Measurements from ENCODE around the gene OXT. TPM values are rescaled to one million over a fixed set of nuclear protein-coding genes. Genes with fewer than 3 reads are reported as not detected.

OXT gene
- total and polyA plus RNA-seq, 2 donors (not counting 3 experiments of a cell fraction or from before 2014, with no cell fraction given) = not detected

GRCh38 chr20:3106185-3106584 lies 34.8 kb downstream of the OXT start:
- intact Hi-C loops (cut with micrococcal nuclease) (no loop called here), dilution Hi-C loops (cut with MboI; ENCODE audit: extremely low pct_ligation_motif_present, low sequenced_read_pairs) (no loop called here)
- no peaks in the 10 kb centered on the region for H4K20me1 ChIP-seq (replicated peaks; ENCODE audit: control insufficient read depth, extremely low read depth, insufficient read depth, low read length)

More at GRCh38 chr20:3106185-3106584, 34.8 kb downstream of the OXT start:
- DNase-seq (ENCODE audit: low read depth, low spot score) (no peak), FAIRE-seq (no peak)
- no TSS peak for BruUV-seq (replicated peaks)
- ChIA-PET POLR2A (no interaction called here), CTCF (interaction anchor here (1.8 kb wide), 1 partner anchor 20 kb away, joined by 4 read pairs; no protein-coding TSS in a partner anchor)
- Histone ChIP-seq H3K27ac (ENCODE audit: insufficient read depth, low read depth, low read length) (no peak overlapping the region), H3K4me1 (ENCODE audit: control insufficient read depth, extremely low read depth, insufficient read depth, low read length) (no peaks in the 10 kb centered on the region), H3K36me3 (ENCODE audit: control insufficient read depth in 2 of 2, extremely low read depth in 1 of 2, insufficient read depth in 2 of 2, low read length in 2 of 2) (peaks cover 0 to 7% of the 10 kb centered on the region in 2 experiments), H3K9ac (replicated peaks; ENCODE audit: extremely low read depth, insufficient read depth, low read length) (no peak overlapping the region), H3K79me2 (ENCODE audit: control insufficient read depth, insufficient read depth, low read length) (no peaks in the 10 kb centered on the region), H3K4me2 (ENCODE audit: insufficient read depth, low read length) (no peak overlapping the region), H3K9me3 (replicated peaks; ENCODE audit: control insufficient read depth, insufficient read depth, low read length) (no peaks in the 10 kb centered on the region), H2AFZ (ENCODE audit: low read depth, low read length) (no peak overlapping the region), H3K27me3 (ENCODE audit: control insufficient read depth in 2 of 2, insufficient read depth in 2 of 2, low read length in 2 of 2) (no peaks in the 10 kb centered on the region), H3K4me3 (replicated peaks in 1 of 3; ENCODE audit: insufficient read depth in 1 of 3, low read depth in 1 of 3, low read length in 3 of 3) (no peak overlapping the region), H3K9me1 (replicated peaks; ENCODE audit: control insufficient read depth, extremely low read depth, insufficient read depth, low read length) (no peaks in the 10 kb centered on the region)
- TF ChIP-seq FOS (IDR thresholded peaks at IDR 0.05; ENCODE audit: borderline replicate concordance, insufficient read depth, low read length) (no peak), MYC (IDR thresholded peaks at IDR 0.05; ENCODE audit: low read depth, low read length) (no peak), GATA2 (IDR thresholded peaks at IDR 0.05; ENCODE audit: insufficient read depth, insufficient read length, low read depth, low read length) (no peak), CTCF (IDR thresholded peaks at IDR 0.05; ENCODE audit: extremely low read depth in 1 of 2, insufficient read depth in 1 of 2, low read depth in 1 of 2, low read length in 2 of 2) (no peak), EZH2 (IDR thresholded peaks at IDR 0.05; ENCODE audit: borderline replicate concordance, low read depth, low read length, severe bottlenecking) (no peak), POLR2A (IDR thresholded peaks at IDR 0.05; ENCODE audit: low read depth, low read length) (no peak), POLR2AphosphoS5 (IDR thresholded peaks at IDR 0.05; ENCODE audit: insufficient read depth, low read depth, low read length) (no peak), MAX (IDR thresholded peaks at IDR 0.05; ENCODE audit: insufficient read depth, insufficient read length) (no peak), JUN (IDR thresholded peaks at IDR 0.05; ENCODE audit: borderline replicate concordance, insufficient read depth, insufficient read length, low read depth) (no peak)

Data from endothelial cell of umbilical vein (primary cell).